GM18508 (cell line): ENCODE data around the gene INPP4B.

Experiments used
- ATAC-seq: cut with Tn5 transposase; IDR thresholded peaks from one replicate; pipeline ENCODE4 v1.9.1; 2021; ENCODE audit warnings: moderate number of reproducible peaks; ENCODE audit not compliant: insufficient read depth, unreplicated experiment

INPP4B gene

GRCh38 chr4:142218726-142219125 lies 627.4 kb downstream of the INPP4B start:
- ATAC-seq, result no peak

DNA sequence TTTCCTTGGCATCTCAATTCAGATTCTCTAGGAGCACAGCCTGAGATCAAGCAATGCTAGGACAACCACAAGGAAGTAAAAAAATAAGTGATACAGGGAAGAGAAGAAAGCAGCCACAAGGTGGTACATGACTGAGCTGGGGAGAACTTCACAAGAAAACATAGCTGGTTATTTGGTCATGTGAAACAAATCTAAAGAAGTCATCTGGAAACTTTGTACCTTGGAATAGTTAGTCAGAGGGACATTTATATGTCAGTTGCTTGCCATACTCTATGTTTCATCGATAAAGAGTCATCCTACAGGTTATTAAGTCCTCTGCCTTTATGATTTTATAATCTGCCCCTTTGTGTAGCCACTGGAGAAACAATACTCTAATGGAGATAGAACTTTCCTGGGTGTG lies 634.7 kb downstream of the INPP4B start:
- no peak for ATAC-seq

GRCh38 chr4:142203505-142203904 lies 642.6 kb downstream of the INPP4B start:
- ATAC-seq, result no peak

DNA sequence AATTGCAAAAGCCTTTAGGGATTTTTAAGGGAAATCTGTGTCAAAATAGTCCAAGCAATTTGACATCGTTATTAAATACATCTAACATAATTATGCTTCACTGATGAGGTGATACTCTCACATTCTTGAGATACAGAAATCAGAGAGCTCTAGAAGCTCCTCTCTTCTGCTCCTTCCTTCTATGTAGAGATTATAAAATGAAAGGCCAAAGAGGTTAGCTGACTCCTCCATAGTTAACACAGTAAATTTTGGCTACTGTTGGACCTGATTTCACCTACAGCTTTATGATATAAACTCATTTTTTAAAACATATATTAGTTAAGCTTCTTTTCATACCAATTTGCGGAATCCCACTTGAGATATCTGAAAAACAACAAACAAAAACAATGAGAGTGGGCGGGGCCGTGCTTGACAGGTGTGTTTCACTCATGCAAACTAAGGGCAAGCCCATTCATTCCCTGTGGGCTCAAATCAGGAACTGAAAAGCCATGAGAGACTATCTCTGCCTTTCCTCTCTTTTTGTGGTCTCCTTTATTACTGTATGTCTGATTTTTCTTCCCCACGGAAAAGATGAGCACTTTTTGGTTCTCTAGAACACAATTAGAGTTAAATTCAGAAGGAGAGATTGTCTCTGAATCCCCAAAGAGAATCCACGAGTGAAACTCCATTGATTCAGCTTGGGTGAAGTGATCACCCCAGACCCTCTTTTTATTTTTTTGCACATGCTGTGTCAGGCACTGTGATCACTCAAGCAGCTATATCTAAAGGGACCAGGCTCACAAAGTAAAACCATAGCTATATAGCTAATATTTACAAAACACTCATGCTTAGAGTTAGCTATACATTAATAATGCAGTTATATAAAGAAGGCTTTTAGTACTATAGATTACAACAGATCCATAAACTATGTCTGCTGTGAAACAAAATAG lies 643.4 kb downstream of the INPP4B start:
- no peak for ATAC-seq

DNA sequence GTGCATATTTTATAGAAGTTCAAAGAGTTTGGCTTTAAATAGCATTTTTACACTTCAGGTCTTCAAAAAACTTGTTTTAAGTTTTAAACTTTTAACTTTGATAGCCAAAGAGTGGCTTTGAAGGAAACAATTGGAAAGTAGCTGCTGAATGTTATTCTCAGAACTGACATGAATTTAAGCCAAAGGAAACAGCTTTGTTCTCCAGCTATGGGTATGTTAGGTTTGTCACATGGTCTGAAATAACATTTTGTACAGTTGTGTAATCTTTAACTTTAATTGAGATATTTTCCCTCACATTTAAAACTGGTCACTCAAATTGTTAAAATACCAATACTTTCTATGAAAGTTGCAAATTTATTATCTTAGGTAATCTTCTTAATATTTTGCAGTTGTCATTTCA lies 645.1 kb downstream of the INPP4B start:
- no peak for ATAC-seq

DNA sequence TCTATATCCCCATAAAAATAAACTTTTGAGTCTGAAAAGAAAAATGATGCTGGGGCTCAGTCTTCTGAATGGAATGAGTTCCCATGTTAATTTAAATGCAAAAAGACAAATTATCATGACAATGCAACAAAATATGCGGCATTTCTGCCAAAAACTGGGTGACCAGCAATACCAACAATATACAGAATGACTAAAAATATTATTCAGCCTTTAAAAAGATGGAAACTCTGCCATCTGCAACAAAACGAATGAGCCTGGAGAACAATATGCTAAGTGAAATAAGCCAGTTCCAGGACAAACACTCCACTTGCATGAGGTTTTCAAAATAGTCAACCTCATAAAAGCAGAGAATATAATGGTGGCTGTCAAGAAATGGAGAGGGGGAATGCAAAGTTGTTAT lies 651.2 kb downstream of the INPP4B start:
- ATAC-seq, result no peak

DNA sequence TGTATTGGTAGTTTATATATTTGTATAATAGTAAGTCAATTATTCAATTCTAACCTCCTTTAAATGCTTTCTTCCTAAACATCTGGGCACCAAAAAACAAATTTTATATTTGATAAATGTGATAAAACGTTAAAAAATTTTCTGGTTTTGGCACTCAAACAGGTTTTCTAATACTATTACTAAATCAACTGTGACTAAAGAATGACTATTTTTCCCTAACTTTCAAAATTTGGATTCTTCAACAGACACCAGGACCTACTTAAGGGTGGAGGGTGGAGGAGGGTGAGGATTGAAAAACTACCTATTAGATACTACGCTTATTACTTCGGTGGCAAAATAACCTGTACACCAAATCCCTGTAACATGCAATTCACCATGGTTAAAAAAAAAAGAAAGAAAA lies 654.2 kb downstream of the INPP4B start:
- no peak for ATAC-seq

DNA sequence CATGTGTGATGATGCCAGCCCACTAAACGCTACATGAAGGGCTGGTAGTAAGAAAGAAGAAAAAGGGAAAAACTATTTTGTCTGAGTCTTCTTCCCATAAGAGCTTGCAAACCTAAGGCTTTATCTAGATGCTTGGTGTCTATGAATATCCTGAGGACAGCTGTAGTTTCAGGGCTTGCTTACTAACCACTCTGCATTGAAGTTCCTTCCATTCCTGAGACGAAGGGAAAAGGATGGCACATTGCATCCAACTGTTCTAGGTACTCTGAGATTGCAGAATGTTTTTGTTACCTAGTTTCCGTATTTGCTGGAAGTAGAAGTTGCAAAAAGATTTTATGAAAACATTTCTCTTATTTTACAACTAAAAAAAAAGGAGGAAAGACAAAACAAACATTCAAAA lies 665.1 kb downstream of the INPP4B start:
- no peak for ATAC-seq

GRCh38 chr4:142169216-142169615 lies 676.9 kb downstream of the INPP4B start:
- no peak for ATAC-seq

DNA sequence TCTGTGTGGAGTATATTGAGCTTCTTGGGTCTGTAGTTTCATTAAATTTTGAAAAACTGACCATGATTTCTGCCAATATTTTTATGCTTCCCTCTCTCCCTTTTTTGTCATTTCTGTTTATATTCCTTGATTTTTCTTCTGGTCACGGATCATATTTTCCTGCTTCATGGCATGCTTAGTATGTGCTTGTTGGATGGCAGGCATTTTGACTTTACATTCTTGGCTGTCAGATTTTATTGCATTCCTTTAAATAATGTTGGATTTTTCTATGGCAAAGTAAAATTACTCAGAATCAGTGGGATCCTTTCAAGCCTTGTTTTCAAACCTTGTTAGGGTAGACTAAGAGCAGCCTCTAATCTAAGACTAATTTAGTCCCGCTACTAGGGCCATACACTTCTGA lies 677.9 kb downstream of the INPP4B start:
- ATAC-seq, result no peak

DNA sequence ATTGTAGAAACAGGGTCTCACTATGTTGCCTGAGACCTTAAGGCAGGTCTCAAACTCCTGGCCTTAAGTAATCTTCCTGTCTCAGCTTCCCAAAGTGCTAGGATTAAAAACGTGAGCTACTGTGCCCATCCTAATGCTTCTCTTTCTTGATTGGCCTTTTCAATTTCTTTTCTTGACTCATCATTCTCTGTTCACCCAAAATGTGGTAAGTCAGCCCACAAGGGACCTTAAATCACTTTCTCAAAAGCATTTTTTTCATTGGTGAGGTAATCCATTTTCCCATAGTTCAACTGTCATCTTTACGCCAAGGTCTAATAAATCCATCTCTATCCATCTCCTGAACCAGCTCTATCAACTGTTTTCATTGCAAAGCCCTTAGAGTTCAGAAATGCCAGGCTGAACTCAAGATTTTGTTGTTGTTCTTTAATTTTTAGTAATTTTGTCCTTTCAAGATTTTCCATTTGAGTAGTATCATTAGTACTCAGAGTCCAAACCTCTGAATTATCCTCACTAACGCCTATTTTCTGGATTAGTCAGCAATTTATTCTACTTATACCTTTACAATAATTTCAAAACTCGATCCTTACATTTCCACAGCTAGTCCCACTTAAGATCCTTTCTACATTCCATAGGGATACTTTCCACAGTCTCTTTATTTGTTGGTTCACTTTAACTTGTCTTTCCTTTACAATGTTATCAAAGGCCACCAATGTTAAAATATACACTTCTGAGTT lies 681.2 kb downstream of the INPP4B start:
- no peak for ATAC-seq

- no peak for ATAC-seq
These were observed 685.0 kb downstream of the INPP4B start for GRCh38 chr4:142161086-142161485.

GRCh38 chr4:142160509-142160908 lies 685.6 kb downstream of the INPP4B start:
- ATAC-seq, result no peak

GRCh38 chr4:142158980-142159379 lies 687.1 kb downstream of the INPP4B start:
- ATAC-seq, result no peak

DNA sequence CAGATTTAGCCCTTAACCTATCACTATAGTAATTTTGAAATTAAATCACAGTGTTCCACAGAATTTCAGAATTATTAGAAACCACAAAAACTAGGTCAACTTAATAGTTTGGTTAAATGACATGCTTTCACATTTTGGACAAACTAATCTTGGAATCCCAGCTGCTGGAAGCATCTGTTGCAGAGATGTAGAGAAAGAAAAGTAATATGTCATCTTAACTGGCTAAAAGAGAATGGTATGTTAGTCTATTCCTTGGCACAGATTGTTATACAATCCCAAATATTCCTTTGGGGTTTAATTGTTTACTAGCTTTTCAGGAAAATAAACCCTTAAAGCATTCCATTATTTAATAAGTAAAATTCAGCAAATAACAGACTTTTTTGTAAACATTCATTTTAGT lies 689.8 kb downstream of the INPP4B start:
- ATAC-seq, result no peak

GRCh38 chr4:142155347-142155746 lies 690.8 kb downstream of the INPP4B start:
- no peak for ATAC-seq

DNA sequence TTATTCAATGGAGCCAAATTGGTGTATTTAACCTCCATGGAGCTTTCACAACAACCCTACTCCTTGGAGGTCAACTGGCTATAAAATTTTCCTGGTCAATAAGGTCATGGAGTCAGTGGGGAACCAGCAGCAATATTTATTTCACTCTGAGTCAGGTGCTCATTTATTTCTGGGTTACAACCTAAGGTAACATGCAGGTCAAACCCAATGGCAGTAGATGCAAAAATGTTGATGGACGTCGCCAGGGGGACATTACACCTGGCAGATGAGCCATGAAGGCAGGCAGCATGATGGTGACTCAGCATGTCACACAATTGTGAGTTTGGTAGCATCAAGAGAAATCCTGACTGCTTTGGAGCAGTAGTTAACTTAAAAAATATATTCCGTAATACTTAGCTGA lies 695.6 kb downstream of the INPP4B start:
- no peak for ATAC-seq

DNA sequence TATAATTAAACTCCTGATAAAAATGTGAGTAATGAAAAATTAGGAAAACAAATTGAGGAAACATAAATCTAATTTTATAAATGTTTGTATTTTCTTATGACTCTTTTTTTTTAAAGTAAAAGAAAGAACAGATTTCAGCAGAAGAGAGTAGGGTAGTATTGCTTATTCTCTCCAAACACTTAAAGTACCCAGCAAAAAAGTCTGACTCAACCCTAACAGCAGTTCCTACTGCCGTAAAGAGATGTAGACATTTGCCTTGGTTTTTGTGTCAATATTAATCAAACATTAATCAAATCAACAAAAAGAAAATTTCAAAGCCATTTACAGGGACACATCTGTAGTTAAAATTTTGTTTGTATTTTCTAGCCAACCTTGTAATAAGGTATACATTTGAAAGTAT lies 701.3 kb downstream of the INPP4B start:
- ATAC-seq, result no peak

GRCh38 chr4:142142366-142143054 lies 703.6 kb downstream of the INPP4B start:
- no peak for ATAC-seq

- ATAC-seq, result no peak
These were observed 704.9 kb downstream of the INPP4B start for GRCh38 chr4:142141224-142141623.

GRCh38 chr4:142130666-142131065 lies 715.4 kb downstream of the INPP4B start:
- no peak for ATAC-seq
